RPMI7951 (cell line): ENCODE results near the gene TMEM135. TPM values are rescaled to one million over a fixed set of nuclear protein-coding genes. Genes with fewer than 3 reads are reported as not detected.
"Not testable (repeated sequence)": the region's sequence is repeated elsewhere in the genome, so short reads cannot be mapped to it uniquely, and the experiment has no call there.

Experiments
- DNase-seq: peaks from one replicate; pipeline ENCODE4 v3.0.0-alpha.2; 2012; ENCODE audit warnings: low read depth
- total RNA-seq: library from RNA; depleted of rRNA; stranded (reverse); fragments of >200 nt; shearing (Covaris generic); gene quantifications from 2 replicates; pipeline ENCODE4 v1.2.3, GENCODE V29; 2014

The TMEM135 gene
- total RNA-seq, 1 experiment from 2014 or later = 16.6 TPM

DNA sequence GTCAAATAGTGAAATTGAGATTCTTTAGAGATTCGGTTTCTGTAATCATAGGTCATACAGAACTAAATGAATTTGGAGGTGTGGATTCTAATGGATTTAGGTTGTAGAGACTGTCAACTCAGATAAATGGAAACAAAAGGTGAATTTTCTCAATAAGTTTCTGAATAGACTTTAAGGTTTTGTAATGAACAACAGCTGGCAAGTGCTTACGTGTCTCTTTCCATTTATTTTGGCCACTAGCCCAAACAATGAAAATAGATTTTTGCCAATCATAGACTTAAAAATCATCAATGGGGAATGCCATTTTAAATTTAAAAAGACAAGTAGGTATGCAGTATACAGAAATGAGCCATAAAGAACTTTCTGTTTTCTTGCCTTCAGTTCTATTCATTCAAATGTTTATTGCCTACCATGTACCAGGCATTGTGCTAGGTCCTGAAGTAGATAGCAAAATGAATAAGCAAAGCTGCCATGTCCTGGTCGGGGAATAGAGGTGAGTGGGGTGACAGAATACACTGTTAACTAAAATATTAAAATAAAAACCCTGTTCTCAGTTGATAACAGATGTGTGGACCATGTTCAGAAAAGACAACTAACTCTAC is 16.9 kb upstream of the TMEM135 start:
- no peak for DNase-seq

DNA sequence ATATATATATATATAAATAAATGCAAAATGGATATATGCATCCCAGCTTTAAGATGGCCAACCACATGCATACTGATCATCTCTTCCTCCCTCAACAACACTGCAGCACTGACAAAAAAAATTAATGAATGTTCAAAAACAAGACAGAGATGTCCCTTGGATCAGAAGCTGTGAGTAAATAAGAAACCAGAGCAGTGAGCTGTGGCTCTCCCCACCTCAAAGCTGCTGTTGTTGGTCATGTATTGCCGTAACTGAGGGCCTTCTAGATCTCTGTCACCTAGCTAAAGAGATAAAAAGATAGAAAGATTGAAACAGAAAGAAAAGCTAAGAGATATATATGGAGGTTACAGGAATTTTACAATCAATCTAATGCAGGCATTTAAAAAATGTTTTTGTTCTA is 15.5 kb upstream of the TMEM135 start:
- DNase-seq = no peak

DNA sequence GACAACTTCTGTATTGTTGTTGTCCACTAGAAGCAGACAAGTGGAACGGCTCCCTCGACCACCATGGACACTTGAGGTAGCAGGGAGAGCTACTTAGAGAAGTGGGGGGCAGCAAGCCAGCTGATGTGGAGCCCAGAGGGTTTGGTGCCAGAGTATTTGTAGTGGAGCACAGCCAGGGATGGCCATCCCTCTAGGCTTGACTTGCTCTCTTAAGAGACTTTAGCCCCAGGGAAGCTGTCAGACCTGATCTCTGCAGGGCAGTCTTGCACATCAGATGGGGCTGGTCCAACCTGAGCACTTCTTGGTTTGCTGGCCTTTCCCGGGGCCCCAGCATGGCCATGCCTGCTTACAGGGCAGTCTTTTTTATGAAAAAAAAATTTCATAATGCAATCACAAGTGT is 15.0 kb upstream of the TMEM135 start:
- no peak for DNase-seq

DNA sequence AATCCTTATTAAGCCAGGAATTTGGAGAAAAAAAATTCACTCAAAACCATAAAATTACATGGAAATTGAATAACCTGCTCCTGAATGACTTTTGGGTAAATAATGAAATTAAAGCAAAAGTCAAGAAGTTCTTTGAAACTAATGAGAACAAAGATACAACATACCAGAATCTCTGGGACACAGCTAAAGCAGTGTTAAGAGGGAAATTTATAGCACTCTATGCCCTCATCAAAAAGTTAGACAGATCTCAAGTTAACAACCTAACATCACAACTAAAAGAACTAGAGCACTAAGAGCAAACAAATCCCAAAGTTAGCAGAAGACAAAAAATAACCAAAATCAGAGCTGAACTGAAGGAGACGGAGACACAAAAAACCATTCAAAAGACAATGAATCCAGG is 11.3 kb upstream of the TMEM135 start:
- not testable (repeated sequence) for DNase-seq

DNA sequence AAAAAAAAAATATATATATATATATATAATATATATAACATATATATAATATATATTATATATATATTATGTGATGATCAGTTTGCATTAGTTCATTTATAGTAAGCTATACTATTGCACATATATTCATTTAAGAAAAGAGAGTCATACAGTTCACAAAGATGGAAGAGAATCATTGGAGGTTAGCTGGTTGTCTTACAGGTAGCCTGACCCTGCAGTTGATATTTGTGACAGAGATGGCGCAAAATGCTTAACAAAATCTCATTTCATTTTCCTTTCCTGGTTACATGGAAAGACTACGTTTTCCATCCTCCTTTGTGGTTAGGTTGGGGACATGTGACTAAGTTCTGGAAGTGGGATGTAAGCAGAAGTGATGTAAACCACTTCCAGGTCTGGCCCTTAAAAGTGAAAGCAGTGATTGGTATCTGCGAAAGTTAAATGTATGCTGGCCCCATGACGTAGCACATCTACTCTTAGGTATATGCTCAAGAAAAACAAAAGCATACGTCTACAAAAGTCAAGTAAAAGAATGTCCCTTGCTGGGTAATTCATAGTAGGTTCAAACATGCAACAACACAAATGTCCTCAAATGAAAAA is 7.2 kb upstream of the TMEM135 start:
- peak; percentile 35 for DNase-seq

DNA sequence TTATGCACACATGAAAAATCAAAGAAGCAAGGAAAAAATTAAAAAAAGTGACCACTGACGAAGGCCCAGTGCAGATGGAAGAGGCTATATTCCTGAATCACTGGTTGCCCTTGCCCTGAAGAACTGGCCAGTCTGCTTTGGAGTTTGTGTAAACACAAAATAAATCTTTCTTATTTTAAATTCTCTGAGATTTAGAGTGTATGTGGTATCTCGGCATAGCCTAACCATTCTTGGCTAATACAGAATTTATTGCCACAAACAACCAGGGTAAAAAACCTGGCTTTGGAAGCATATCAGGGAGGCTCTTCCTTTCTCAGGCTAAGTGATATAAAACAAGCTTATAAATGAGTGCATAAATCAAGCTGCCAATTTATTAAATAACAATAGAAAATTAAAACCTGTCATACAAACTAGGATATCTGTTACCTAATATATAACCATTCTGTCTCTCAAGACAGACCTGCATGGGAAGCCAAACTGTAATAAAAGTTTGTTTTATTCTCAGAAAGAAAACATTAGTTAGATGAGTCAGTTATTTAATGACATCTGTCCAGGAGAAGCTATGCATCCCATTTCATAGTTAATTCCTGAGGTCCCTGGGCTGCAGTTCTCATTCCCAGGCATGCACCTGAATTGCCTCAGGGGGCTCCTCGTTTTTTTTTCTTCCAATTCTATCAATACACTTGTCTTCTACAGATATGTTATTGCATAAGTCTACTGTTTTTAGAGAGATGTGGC is 6.1 kb upstream of the TMEM135 start:
- no peak for DNase-seq

DNA sequence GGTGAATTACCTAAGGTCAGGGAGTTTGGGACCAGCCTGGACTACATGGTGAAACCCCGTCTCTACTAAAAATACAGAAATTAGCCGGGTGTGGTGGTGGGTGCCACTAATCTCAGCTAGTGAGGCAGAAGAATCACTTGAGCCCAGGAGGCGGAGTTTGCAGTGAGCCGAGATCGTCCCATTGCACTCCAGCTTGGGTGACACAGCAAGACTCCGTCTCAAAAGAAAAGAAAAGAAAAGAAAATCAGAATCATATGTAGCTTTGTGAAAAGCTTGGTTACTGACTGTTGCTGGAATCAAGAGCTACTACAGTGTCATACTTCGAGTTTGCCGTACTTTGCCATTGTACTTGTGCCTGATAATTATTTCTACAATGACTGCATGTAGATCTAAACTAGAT is 4.2 kb upstream of the TMEM135 start:
- no peak for DNase-seq

DNA sequence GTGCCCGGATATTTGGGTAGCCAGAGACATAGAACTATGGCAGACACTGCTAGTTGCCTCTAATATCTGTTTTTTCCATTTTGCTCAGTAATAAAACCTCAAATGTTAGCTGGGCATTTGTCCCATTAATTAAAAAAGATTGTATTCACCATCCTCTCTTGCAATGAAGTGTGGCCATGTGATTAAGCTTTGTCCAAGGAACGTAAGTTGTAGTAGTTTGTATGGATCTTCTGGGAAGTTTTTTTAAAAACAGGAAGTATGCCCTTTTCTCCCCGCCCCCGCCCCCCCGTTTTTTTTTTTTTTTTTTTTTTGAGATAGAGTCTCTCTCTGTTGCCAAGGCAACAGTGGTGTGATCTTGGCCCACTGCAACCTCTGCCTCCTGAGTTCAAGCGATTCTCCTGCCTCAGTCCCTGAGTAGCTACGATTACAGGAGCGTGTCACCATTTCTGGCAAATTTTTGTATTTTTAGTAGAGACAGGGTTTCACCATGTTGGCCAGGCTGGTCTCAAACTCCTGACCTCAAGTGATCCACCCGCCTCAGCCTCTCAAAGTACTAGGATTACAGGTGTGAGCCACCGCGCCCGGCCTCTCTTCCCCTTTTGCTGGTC is 1.7 kb upstream of the TMEM135 start:
- no peak for DNase-seq

DNA sequence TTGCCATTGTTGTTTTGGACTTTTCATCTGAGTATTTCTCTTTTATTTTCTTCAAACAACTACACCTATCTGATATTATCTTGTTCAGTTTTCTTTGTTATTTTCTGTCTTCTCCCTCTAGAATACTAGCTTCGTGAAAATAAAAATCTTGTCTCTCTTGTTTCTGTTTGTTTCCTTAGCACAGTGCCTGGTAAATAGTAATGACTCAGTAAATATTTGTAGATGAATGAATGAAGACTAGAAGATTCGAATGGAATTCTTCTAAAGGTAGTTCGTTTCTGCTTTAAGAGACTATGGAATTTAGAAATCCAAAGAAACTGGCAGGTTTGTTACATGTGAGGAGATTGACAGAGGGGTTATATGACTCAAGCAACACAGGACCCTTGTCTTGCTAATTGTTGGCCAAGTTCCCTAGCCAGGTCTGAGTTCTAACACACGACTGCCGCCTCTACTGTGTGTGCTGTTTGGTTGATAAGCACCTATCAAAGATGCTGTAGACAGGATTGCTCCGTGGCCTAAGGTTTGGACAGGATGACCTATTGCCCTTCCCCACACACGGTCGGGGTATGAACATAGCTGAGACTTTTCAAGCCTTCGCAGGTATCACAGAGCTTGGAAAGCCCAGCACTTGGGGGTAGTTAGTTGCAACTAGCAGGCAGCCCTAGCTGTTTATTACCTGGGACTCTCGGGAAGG is 831 bp upstream of the TMEM135 start:
- no peak for DNase-seq

DNA sequence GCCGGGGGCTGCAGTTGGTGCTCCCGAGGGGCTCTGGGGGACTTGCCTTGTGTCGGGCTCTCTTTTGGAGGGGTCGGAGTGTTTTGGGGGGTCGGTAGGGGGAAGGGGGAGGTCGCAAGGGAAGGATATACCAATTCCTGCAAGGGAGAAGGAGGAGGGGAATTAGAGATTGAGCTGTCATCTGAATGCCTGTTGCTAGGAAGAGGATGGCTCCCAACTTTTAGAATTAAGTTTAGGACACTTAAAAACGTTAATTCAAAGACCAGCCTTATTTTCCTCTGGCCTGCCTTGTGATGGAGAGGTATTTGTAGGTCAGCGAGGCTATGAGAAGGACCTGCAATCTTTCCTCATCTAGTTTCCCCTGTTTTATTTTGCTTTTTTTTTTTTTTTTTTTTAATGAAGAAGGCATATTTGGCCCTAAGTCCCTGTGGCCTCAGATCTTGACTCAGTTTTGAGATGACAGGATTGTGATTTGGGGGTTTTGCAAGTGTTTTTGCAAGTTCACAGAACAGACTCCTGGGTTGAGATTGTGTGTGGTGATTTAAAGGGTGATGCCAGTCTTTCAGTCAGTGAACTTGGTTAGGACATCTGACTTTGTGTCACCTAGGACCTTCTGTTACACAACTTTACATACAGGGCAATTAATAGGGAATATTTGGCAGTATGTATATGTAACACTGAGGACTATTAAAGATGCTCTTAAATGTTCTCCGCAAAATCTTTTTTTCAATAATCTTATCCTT is 672 bp downstream of the TMEM135 start:
- no peak for DNase-seq

DNA sequence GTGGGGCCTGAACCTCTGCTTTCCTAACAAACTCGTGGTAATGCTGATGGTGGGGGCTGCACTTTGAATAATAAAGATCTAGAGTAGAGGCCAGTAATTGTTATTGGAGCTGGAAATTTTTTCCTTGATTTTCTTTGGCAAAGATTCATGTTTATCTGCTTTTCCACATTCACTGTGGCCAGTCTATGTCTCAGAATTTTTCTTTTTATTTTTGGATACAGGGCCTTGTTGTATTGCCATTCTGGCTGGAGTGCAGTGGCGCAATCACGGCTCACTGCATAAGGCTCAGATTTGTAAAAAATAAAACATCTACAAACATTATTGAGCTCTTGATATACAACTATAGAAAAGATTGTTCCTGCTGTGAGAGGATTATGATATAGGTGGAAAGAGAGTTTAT is 1.6 kb downstream of the TMEM135 start:
- no peak for DNase-seq

DNA sequence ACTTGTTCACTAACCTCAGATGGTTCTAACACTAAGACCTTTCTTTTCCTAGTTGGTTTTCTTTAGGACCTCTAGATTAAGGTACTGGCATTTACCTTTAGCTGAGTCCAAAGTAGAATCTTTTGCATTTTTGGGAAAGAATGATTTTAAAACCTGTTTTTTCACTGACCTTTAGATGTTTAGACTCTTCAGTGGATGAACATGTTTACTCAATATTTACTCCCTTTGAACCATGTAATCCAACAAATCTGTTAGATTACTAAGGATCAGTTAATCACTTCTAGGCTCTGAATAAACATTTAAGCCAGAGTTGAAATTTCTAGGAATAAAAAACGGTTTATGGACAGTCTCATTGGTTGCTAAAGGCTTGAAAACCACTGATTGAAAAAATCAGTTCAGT is 6.2 kb downstream of the TMEM135 start:
- DNase-seq = no peak

DNA sequence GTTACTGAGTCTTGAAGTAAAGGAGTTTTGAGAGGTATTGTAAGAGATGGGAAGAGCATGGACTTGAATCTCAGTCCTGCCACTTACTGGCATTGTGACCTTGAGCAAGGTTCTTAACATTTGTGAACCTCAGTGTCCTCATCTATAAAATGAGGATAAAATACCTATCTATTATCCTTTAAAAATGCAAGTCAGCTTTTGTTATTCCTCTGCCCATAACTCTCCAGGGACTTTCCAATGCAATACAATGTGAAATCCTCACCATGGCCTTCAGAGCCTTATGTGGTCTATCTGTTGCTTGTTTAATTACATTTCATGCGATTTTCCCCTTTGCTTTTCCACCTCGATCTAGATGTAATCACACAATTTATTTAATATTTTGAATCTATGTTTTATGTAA is 9.1 kb downstream of the TMEM135 start:
- no peak for DNase-seq

DNA sequence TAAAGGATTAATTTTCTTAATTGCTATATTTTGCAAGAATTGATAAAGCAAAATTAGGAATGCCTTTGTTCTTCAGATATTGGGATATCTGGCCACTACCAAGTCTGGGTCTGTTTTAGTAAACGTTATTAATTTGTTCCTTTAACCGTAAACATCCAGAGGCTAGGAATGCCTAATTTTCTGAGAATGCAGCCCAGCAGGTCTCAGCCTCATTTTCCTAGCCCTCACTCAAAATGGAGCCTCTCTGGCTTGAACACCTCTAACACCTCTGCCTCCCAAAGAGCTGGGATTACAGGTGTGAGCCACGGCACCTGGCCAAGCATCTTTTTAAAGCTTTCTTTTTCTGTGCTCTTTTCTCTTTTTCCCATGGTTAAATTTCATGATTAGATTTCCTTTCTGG is 18.4 kb downstream of the TMEM135 start:
- DNase-seq = no peak

DNA sequence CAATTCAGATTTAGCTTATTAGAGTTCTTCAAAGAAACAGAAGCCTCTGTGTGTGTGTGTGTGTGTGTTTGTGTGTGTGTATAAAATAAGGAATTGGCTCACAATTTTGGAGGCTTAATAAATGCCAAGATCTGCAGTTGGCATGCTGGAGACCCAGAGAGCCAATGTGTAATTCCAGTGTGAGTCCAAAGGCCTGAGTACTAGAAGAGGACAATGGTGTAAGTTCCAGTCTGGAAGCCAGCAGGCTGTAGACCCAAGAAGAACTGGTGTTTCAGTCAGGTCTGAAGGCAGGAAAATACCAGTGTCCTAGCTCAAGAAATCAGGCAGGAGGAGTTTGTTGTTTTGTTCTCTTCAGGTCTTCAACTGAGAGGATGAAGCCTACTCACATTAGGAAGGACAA is 20.0 kb downstream of the TMEM135 start:
- no peak for DNase-seq

DNA sequence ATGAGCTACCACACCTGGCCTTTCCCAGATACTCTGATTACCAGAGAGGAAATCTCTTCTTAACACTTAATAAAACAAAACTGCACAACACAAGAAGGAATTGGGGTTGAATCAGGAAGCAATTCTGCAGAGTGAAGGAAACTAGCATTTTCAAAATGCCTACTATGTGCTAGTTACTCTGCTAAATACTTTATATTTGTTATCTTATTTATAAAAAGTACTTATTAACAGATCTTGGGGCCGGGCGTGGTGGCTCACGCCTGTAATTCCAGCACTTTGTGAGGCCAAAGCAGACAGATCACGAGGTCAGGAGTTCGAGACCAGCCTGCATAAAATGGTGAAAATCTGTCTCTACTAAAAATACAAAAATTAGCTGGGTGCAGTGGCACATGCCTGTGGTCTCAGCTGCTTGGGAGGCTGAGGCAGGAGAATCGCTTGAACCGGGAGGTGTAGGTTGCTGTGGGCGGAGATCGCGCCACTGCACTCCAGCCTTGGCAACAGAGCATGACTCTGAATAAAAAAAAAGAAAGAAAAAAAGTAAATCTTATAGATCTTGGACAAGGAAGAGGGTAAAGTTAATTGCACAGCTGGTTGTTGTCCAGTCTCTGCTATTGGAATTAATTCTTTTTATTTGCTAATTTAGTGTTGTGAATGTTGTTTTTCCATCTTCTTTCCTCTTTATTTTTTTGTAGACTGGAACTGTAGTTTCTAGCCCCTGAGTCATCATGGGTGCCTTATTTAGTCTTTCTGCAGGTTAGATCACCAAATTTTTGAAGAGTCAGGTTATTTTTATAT is 22.1 kb downstream of the TMEM135 start:
- no peak for DNase-seq

DNA sequence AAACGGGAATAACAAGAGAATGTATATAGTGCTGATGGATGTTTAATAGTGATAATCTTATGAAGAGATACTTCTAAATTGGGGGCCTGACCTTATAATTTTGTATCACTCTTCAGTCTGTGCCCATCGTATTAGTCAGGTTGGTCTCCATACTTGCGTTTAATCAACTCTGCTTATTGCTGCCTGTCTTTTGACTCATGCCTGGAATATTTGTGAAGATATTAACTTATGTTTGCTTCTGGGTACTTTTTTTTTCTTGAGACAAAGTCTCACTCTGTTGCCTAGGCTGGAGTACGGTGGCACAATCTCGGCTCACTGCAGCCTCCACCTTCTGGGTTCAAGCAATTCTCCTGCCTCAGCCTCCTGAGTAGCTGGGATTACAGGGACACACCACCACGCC is 24.0 kb downstream of the TMEM135 start:
- DNase-seq = no peak

DNA sequence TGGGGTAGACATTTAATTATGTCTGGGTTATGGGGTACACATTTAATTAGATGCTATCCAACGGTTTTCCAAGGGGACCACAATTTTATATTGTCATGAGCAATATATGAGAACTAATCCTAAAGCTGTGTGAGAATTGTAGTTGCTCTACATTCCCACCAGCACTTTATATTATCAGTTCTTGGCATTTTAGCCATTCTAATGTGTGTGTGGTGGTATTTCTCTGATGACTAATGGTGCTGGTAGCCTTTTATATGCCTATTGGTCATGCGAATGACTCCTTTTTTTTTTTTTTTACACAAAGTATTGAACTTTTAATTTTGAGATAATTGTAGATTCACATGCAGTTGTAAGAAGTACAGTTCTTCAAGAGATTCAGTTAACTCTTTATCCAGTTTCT is 26.2 kb downstream of the TMEM135 start:
- peak; percentile 24 for DNase-seq

DNA sequence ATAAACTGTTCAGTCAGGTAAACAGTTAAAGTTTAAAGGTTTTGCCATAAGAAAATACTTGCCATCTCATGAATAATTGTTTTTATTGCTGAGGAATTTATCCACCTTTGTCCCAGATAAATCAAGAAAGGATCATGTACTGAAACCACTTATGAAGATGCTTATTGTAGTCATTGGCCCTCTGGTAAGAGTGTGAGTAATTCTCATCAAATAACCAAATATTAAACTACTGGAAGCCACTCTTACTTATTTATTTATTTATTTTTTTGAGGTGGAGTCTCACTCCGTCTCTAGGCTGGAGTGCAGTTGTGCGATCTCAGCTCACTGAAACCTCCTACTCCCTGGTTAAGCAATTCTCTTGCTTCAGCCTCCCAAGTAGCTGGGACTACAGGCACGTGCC is 35.1 kb downstream of the TMEM135 start:
- no peak for DNase-seq

DNA sequence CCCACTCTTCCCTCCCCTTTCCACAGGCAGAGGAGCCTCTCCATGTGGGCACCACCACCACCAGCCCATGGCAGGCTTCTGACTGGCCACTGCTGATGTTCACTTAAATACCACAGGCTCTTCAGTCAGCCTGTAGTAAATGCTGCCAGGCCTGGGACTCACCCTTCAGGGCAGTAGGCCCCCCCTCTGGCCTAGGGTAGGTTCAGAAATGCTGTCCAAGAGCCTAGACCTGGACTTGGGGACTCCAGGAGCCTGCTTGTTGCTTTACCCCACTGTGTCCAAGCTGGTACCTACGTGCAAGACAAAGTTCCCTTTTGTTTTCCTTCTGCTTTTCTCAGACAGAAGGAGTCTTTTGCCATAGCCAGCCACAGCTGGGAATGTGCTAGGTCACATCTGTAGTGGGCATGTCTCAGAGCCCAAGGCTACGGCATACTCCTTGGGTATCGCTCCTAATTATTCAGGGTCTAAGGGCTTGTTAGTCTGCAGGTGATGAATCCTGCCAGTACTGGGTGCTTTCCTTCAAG is 38.6 kb downstream of the TMEM135 start:
- no peak for DNase-seq
